GM18499 (cell line): ENCODE measurements around the gene ZNF333.
"Not testable (repeated sequence)": the region's sequence is repeated elsewhere in the genome, so short reads cannot be mapped to it uniquely, and the experiment has no call there.

Experiments
- ATAC-seq: cut with Tn5 transposase; IDR thresholded peaks from one replicate; pipeline ENCODE4 v1.9.1; 2021; ENCODE audit warnings: moderate number of reproducible peaks; ENCODE audit not compliant: insufficient read depth, unreplicated experiment

ZNF333 gene

DNA sequence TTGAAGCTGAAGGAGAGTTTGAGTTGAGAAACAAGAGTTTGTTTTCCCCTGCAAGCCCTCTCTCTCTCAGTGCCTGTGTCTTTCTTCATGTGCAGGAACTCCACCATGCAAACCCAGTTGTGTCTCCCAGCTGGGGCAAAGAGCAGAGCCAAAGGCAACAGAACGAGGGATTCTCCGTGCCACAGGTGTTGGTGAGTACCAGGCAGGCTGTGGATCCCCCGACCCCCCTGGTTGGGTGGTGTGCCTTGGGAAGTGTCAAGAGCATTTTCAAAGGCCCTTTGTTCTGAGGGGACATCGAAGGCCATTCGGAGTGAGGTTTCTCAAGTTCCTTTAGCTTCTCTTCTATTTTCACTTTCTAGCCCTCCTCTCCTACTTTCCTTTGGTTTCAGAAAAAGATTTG lies 5.6 kb downstream of the ZNF333 start:
- ATAC-seq, result no peak

DNA sequence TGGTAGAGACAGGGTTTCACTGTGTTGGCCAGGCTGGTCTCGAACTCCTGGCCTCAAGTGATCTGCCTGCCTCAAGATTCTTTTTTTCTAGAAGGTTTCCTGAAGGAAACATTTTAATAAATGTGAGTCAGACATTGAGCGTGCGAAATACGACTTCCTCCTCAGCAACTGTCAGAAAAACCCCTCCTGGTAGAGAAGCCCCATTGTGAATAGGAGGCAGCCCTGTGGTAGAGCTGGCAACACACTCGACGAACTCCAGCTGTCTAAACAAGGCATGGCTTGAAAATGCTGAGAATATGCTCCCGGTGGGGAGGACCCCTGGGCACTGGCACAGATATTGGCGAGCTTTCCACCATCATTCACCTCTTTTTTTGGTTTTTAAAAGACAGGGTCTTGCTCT lies 9.8 kb downstream of the ZNF333 start:
- ATAC-seq, result no peak

DNA sequence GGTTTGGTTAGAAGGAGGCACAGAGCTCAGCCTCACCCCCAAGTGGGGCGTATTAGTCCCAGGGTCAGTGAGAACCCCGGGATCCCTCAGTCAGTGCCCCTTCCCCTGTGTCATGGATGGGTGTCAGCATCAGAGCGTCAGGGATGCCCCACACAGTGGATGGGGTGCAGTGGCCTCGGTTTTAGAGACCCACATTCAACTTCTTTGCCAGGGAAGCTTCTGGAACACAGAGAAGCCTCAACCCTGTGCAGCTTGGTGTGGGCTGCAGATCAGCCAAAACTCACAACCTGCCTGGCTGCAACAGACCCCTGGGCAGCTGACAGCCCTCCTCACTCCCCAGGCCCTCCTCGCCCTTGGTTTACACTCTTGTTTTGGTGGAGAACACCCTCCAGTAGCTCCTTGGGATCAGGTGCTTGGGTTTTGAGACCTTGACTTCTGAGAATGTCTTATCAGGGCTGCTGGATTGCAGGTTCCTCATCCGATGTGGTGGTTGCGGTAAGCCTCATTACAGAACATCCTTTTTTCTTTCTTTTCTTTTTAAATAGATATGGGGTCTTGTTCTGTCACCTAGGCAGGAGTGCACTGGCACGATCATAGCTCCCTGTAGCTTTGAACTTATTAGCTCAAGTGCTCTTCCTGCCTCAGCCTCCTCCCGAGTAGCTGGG lies 11.0 kb downstream of the ZNF333 start:
- no peak for ATAC-seq

GRCh38 chr19:14703833-14704232 lies 14.0 kb downstream of the ZNF333 start:
- no peak for ATAC-seq

DNA sequence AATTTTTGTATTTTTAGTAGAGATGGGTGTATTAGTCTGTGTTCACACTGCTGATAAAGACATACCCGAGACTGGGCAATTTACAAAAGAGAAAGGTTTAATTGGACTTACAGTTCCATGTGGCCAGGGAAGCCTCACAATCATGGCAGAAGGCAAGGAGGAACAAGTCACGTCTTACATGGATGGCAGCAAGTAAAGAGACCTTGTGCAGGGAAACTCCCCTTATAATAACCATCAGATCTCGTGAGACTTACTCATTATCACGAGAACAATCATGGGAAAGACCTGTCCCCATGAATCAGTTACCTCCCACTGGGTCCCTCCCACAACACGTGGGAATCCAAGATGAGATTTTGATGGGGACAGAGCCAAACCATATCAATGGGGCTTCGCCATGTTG lies 14.6 kb downstream of the ZNF333 start:
- no peak for ATAC-seq

DNA sequence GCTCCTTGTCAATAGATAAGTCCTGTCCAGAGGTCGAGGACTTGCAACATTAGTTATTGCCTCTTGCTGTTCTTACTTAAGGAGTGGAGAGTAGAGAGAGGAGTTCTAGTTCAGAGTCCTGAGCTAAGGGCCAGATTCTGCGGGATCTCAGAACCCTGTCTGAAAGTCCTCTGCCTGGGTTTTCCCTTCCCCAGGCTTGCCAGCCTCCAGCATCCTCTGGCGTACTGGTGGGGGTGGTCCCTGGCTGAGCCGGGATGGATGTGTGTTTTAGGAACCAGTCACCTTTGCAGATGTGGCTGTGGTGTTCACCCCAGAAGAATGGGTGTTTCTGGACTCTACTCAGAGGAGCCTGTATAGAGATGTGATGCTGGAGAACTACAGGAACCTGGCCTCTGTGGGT lies 26.0 kb downstream of the ZNF333 start:
- ATAC-seq, result no peak

DNA sequence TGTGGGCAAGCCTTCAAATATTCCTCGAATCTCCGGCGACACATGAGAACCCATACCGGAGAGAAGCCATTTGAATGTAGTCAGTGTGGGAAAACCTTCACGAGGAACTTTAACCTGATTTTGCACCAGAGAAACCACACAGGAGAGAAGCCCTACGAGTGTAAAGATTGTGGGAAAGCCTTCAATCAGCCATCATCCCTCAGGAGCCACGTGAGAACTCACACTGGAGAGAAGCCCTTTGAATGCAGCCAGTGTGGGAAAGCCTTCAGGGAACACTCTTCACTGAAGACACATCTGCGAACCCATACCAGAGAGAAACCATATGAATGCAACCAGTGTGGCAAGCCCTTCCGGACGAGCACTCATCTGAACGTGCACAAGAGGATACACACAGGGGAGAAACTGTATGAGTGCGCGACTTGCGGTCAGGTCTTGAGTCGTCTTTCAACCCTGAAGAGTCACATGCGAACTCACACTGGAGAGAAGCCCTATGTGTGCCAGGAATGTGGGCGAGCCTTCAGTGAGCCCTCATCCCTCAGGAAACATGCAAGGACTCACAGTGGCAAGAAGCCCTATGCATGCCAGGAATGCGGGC lies 28.8 kb downstream of the ZNF333 start:
- ATAC-seq, result no peak

- ATAC-seq, result no peak
Measured at GRCh38 chr19:14719162-14719561, 29.3 kb downstream of the ZNF333 start.

GRCh38 chr19:14722127-14722526 lies 32.3 kb downstream of the ZNF333 start:
- ATAC-seq, result no peak

DNA sequence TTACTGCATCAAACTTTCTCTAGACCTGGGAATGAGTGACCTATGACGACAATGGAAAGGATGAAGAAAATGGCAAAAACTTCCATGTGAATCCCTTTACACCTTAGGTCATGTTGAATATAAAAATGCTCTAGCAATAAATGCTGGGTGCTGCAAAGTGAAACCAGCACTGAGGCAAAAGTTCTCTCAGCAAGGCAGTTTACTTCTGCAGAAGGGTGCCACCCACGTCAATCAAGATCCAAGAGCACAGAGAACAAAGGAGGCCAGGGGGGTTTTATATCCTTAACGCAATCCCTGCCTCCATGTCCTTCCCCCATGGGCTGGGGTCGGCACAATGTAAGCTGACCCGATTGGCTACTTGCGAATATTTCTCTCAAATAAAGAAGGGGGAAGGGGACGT lies 38.7 kb downstream of the ZNF333 start:
- ATAC-seq, result no peak

GRCh38 chr19:14731200-14731599 lies 41.4 kb downstream of the ZNF333 start:
- ATAC-seq, result no peak

- ATAC-seq, result no peak
Measured at GRCh38 chr19:14732510-14732909, 42.7 kb downstream of the ZNF333 start.

DNA sequence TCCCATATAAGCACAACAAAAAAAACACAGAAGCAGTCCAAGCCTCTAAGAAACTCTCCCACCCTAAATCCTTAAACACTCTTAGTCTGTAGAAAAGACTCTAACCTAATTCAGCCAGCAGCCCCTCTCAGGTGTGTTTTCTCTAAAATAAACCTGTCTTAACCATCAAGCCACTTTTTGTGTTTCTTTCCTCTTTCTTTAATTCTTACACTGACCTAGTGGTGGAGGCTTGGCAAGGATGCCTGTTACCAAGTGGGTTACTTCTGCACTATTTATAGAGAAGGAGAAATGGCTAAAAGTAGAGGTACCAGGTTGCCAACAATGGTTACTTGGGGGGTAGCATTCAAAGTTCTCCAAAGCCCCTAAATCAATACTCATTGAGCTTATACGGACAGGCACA lies 43.7 kb downstream of the ZNF333 start:
- no peak for ATAC-seq

- no peak for ATAC-seq
Measured at GRCh38 chr19:14735915-14736314, 46.1 kb downstream of the ZNF333 start.

- no peak for ATAC-seq
Measured at GRCh38 chr19:14746886-14747285, 57.0 kb downstream of the ZNF333 start.

DNA sequence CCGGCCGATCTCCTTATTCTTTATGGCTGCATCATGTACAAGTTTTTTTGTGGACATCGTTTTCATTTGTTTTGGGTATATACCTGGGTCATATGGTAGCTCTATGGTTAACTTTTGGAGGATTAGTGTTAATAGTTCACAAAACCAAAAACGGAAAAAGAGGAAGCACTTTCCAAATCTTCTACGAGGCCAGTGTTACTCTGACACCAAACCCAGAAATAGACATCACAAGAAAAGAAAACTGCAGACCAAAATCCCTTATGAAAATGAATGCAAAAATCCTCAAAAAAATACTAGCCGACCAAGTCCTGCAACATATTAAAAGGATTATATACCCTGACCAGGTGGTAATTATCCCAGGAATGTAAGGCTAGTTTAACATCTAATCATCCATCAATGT lies 58.8 kb downstream of the ZNF333 start:
- no peak for ATAC-seq

DNA sequence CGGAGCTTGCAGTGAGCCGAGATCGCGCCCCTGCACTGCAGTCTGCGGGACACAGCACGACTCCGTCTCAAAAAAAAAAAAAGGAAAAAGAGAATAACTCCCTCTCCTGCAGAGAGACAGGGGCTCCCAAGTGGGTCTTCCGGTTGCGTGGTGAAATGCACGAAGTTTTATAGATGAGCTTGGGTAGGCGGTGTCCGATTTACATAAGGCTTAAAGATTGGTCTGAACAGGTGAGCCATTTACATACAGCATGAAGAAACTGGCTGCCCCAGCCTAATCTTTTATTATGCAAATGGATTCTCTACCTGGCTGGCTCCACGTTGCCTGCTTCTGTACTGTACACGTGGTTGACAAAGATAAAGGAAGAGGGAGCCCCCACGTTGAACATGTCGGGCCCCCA lies 69.0 kb downstream of the ZNF333 start:
- ATAC-seq, result no peak

GRCh38 chr19:14761607-14762006 lies 71.8 kb downstream of the ZNF333 start:
- no peak for ATAC-seq

- ATAC-seq, result no peak
Measured at GRCh38 chr19:14762111-14762510, 72.3 kb downstream of the ZNF333 start.

- no peak for ATAC-seq
Measured at GRCh38 chr19:14763497-14764145, 73.8 kb downstream of the ZNF333 start.

GRCh38 chr19:14764401-14764800 lies 74.6 kb downstream of the ZNF333 start:
- no peak for ATAC-seq

DNA sequence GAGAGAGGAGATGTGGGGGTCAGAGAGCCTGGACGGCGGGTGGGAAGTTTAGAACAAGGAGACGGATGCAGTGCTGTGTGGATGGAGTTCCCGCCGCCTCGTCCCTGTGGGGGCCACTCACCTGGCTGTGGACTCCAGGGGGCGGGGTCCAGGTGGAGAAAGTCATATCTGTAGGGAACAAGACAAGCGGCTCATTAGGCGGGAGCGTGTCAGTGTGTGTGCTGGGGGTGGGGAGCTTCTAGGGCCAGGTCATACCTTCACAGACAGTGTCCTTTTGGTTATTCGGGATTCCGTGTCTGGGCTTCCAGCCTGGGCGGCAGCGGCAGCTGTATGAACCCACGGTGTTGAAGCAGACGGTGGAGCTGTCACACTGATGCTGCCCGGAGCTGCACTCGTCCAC lies 75.6 kb downstream of the ZNF333 start:
- not testable (repeated sequence) for ATAC-seq
